ENCODE data around the gene C1QTNF9B. TPM values are rescaled to one million over a fixed set of nuclear protein-coding genes. Genes with fewer than 3 reads are reported as not detected.
"Not testable (repeated sequence)": the region's sequence is repeated elsewhere in the genome, so short reads cannot be mapped to it uniquely, and the experiment has no call there.

C1QTNF9B gene
- total RNA-seq, 2 experiments from 2014 or later, result not detected

- H3K27me3 Mint-ChIP-seq; H3K4me1 Mint-ChIP-seq; H3K27ac Mint-ChIP-seq; ATAC-seq; H3K36me3 Mint-ChIP-seq (ENCODE audit: low read depth); CTCF ChIA-PET; intact Hi-C loops (cut with DNase I, micrococcal nuclease); DNase-seq; POLR2A ChIA-PET; H3K9me3 Mint-ChIP-seq (ENCODE audit: low read depth); H3K4me3 Mint-ChIP-seq: not testable (repeated sequence)
Measured at GRCh38 chr13:23893791-23894190, 3.5 kb downstream of the C1QTNF9B start.

- peak; percentile 19 for ATAC-seq
- peak overlapping the region; percentile 75 for H3K27ac Mint-ChIP-seq
- intact Hi-C loops (cut with DNase I, micrococcal nuclease), result loop anchor here (1.0 to 5.0 kb wide), 9 partner anchors 77 to 623 kb away; partner anchors contain the start of genes PARP4 (in 1 of the 2) and SPATA13 (in 1 of the 2)
Measured at GRCh38 chr13:23889615-23890607, 7.4 kb downstream of the C1QTNF9B start.

DNA sequence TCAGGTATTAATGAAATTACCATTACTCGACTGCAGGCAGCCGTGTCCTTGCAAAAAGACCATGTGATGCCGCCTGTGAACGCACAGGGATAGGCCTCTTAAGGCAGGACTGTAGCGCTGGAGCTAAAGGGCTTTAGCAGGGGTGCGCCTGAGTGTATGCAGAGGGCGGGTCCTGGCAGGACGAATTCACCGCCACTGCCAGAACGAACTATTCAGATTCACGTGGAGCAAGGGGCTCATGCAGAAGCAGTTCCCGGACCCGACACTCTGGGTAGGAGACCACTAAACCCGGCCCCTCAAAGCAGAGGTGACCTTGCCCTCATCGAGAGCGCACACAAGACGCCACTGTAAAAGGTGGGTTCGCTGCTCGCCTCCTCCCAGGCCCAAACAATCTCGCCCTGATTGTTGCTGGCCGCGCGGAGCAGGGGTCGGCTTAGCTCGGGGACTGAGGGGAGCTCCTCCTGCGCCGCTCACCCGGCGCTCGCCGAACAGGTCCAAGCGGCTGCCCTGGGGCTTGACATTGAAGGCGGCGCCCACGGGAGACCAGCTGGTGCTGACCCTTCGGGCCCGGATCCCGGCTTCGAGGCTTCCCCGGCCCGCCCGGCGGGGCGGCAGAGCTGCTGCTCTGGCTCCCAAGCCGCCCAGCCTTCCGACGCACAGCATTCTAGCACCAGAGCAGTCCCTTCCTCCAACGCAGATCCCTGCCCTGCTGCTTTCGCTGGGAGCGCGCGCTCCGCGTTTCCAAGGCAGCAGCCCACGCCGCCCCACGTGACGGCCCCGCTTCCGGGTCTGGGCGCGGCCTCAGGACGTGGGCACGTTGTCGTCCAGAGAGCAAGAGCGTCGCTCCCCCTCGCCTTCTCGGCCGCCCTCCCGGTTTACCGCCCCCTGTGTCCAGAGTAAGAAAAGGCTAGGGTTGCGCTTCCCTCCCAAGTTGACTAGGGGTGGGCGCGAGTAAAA lies 8.4 kb downstream of the C1QTNF9B start, which contains the start of gene MIPEP:
Gene MIPEP (minus strand): TSS at position 743 of the 957 bp plus-strand sequence. CDS start 80 bp downstream, at position 663.
- ChIA-PET CTCF (interaction anchor here (0.6 to 2.1 kb wide), 13 partner anchors 10 to 314 kb away, joined by 3 to 7 read pairs (median 3); no protein-coding TSS in a partner anchor), POLR2A (no interaction called here)
- intact Hi-C loops (cut with DNase I, micrococcal nuclease), result loop anchor here (1.0 to 5.0 kb wide), 9 partner anchors 78 to 624 kb away; partner anchors contain the start of genes PARP4 (in 1 of the 2) and SPATA13 (in 1 of the 2)
- Mint-ChIP-seq H3K9me3 (ENCODE audit: low read depth) (no peaks in the 10 kb centered on the region), H3K36me3 (ENCODE audit: low read depth) (peaks cover 6% of the 10 kb centered on the region), H3K4me1 (peaks cover 23% of the 10 kb centered on the region), H3K4me3 (peak within 1 kb of the TSS; percentile 79), H3K27ac (peak within 1 kb of the TSS; percentile 75), H3K27me3 (no peaks in the 10 kb centered on the region)
- DNase-seq (peak; percentile 94), ATAC-seq (peak; percentile 90)

More at GRCh38 chr13:23889615-23890607, 7.4 kb downstream of the C1QTNF9B start:
- CTCF ChIA-PET, result interaction anchor here (0.6 to 2.1 kb wide), 9 partner anchors 10 to 312 kb away, joined by 3 to 7 read pairs (median 3); no protein-coding TSS in a partner anchor
- peaks cover 3% of the 10 kb centered on the region for H3K36me3 Mint-ChIP-seq (ENCODE audit: low read depth)
- H3K9me3 Mint-ChIP-seq (ENCODE audit: low read depth), result no peaks in the 10 kb centered on the region
- DNase-seq, result no peak
- POLR2A ChIA-PET, result no interaction called here
- H3K4me1 Mint-ChIP-seq, result peaks cover 22% of the 10 kb centered on the region
- peak overlapping the region; percentile 79 for H3K4me3 Mint-ChIP-seq
- no peaks in the 10 kb centered on the region for H3K27me3 Mint-ChIP-seq

DNA sequence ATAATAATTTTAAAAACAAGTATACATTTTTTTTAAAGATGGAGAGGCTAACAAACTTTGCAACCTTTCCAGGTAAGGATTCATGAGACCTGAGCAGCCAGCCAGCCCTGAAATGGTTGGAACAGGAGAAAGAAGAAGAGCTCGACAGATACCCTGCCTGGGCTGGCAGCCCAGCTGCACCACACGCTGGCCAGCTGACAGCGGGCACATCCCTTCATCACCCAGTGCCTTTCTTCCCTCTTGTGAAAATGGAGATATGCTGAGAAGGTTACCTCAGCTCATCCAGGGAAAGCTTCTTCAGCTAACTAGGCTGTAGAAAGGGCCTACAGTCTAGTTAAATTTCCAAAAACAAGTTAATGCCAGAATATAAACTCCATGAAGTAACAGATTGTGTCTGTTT lies 12.9 kb downstream of the C1QTNF9B start:
- CTCF ChIA-PET; intact Hi-C loops (cut with DNase I, micrococcal nuclease); H3K27ac Mint-ChIP-seq; H3K9me3 Mint-ChIP-seq (ENCODE audit: low read depth); H3K4me3 Mint-ChIP-seq; H3K27me3 Mint-ChIP-seq; ATAC-seq; POLR2A ChIA-PET; DNase-seq: not testable (repeated sequence)
- Mint-ChIP-seq H3K4me1 (peaks cover 15% of the 10 kb centered on the region), H3K36me3 (ENCODE audit: low read depth) (peaks cover 12% of the 10 kb centered on the region)

- intact Hi-C loops (cut with DNase I, micrococcal nuclease), result no loop called here
- no peak overlapping the region for H3K4me3 Mint-ChIP-seq
- peaks cover 14% of the 10 kb centered on the region for H3K4me1 Mint-ChIP-seq
- peaks cover 17% of the 10 kb centered on the region for H3K36me3 Mint-ChIP-seq (ENCODE audit: low read depth)
- ChIA-PET CTCF (no interaction called here), POLR2A (no interaction called here)
- DNase-seq (no peak), ATAC-seq (no peak)
- H3K27me3 Mint-ChIP-seq, result no peaks in the 10 kb centered on the region
- no peak overlapping the region for H3K27ac Mint-ChIP-seq
- H3K9me3 Mint-ChIP-seq (ENCODE audit: low read depth), result no peaks in the 10 kb centered on the region
Measured at GRCh38 chr13:23883255-23883654, 14.0 kb downstream of the C1QTNF9B start.

DNA sequence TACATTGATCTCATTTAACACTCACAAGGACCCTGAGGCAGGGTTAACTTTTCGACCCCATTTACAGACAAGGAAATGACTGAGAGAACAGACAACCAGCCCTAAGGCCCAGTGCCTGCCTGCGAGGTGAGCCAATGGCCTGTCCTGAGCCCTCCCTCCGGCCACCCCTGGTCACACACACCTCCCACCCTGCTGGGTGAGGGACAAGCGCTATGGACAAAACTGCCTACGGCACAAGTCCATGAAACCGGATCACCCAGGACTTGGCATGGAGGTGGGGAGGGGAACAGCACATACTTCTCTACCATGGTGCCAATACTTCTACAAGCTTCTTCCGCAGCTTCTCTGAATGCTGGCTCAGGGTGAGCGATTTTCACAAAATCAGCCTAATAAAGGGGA lies 15.9 kb downstream of the C1QTNF9B start:
- H3K4me1 Mint-ChIP-seq; H3K27me3 Mint-ChIP-seq; H3K27ac Mint-ChIP-seq; ATAC-seq; H3K4me3 Mint-ChIP-seq; CTCF ChIA-PET; intact Hi-C loops (cut with DNase I, micrococcal nuclease); H3K9me3 Mint-ChIP-seq (ENCODE audit: low read depth); DNase-seq; POLR2A ChIA-PET: not testable (repeated sequence)
- H3K36me3 Mint-ChIP-seq (ENCODE audit: low read depth), result peaks cover 20% of the 10 kb centered on the region

- H3K4me3 Mint-ChIP-seq; CTCF ChIA-PET; DNase-seq; intact Hi-C loops (cut with DNase I, micrococcal nuclease); H3K9me3 Mint-ChIP-seq (ENCODE audit: low read depth); POLR2A ChIA-PET; H3K27me3 Mint-ChIP-seq; H3K27ac Mint-ChIP-seq; H3K4me1 Mint-ChIP-seq; ATAC-seq: not testable (repeated sequence)
- peaks cover 22% of the 10 kb centered on the region for H3K36me3 Mint-ChIP-seq (ENCODE audit: low read depth)
Measured at GRCh38 chr13:23880493-23881401, 16.6 kb downstream of the C1QTNF9B start.

- Mint-ChIP-seq H3K27ac (no peak overlapping the region), H3K4me3 (no peak overlapping the region), H3K9me3 (ENCODE audit: low read depth) (no peaks in the 10 kb centered on the region), H3K4me1 (no peaks in the 10 kb centered on the region), H3K27me3 (no peaks in the 10 kb centered on the region), H3K36me3 (ENCODE audit: low read depth) (peaks cover 13% of the 10 kb centered on the region)
- intact Hi-C loops (cut with DNase I, micrococcal nuclease), result loop anchor here in 1 of 2 experiments (10.0 kb wide), 1 partner anchor 162 kb away; no protein-coding TSS in a partner anchor
- ATAC-seq (no peak), DNase-seq (no peak)
- ChIA-PET CTCF (interaction anchor here (0.6 kb wide), 1 partner anchor 153 kb away, joined by 3 read pairs; no protein-coding TSS in a partner anchor), POLR2A (no interaction called here)
Measured at GRCh38 chr13:23877286-23877685, 20.0 kb downstream of the C1QTNF9B start.

DNA sequence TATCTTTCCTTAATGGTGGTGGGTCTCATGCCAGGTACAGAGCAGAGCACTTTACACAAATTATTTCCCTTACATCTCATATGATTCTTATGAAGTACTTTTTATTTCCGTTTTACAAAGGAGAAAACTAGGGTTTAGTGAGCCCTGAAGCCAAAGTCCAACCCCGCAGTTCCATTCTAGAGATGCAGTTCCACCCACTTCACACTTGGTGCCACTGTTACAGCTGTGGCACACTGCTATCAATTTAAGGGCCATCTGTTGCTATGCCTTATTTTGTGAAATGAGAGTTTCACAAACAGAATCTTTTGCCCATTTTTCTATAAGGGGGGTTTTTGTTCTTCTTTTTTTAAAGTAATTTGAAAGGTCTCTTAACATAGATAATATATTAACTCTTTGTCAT lies 21.0 kb downstream of the C1QTNF9B start:
- CTCF ChIA-PET, result interaction anchor here (0.6 kb wide), 1 partner anchor 179 kb away, joined by 3 read pairs; no protein-coding TSS in a partner anchor
- POLR2A ChIA-PET, result no interaction called here

DNA sequence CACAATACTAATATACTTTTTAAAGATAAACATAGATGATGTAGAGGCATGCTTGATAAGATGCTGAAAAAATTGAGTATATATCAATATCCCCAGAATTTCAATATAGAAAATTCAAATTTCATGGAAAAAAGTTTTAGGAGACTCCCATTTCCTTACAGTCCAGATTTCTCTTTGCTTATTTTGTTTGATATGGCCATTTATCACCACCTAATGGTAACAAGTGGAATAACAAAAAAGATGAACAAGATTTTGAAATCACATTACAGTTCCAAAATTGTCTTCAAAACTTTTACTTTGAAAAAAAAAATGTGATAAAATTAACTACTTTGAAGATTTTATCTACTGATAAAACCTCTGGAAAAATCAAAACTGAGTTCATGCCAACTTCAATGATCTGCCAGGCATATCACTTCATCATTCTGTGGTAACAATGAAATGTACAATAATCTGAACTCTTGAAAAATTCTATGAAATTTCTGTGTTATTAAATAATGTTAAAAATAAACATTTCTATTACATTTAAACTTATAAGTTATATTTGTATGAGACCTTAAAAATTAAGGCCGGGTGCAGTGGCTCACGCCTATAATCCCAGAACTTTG lies 25.6 kb downstream of the C1QTNF9B start:
- Mint-ChIP-seq H3K27me3 (no peaks in the 10 kb centered on the region), H3K27ac (no peak overlapping the region), H3K9me3 (ENCODE audit: low read depth) (no peaks in the 10 kb centered on the region), H3K4me3 (no peak overlapping the region), H3K36me3 (ENCODE audit: low read depth) (peaks cover 2% of the 10 kb centered on the region), H3K4me1 (no peaks in the 10 kb centered on the region)
- ChIA-PET CTCF (no interaction called here), POLR2A (no interaction called here)
- intact Hi-C loops (cut with DNase I, micrococcal nuclease), result loop anchor here (1.0 to 10.0 kb wide), 5 partner anchors 155 to 405 kb away; no protein-coding TSS in a partner anchor
- DNase-seq (no peak), ATAC-seq (no peak)

More for the DNA sequence above, 21.0 kb downstream of the C1QTNF9B start:
- ATAC-seq (no peak), DNase-seq (no peak)
- Mint-ChIP-seq H3K4me3 (no peak overlapping the region), H3K27me3 (no peaks in the 10 kb centered on the region), H3K4me1 (no peaks in the 10 kb centered on the region), H3K36me3 (ENCODE audit: low read depth) (peaks cover 11% of the 10 kb centered on the region), H3K9me3 (ENCODE audit: low read depth) (no peaks in the 10 kb centered on the region), H3K27ac (no peak overlapping the region)
- intact Hi-C loops (cut with DNase I, micrococcal nuclease), result loop anchor here in 1 of 2 experiments (10.0 kb wide), 1 partner anchor 161 kb away; no protein-coding TSS in a partner anchor

Data from activated CD4-positive, alpha-beta T cell treated with anti-CD3 and anti-CD28 coated beads for 36 hours (primary cell).